AG20443 (cell line): ENCODE data around the gene HORMAD1.
A peak's percentile ranks its signal among the peaks of the same experiment; 100 is the strongest.
"Not testable (repeated sequence)": the region's sequence is repeated elsewhere in the genome, so short reads cannot be mapped to it uniquely, and the experiment has no call there.

ENCODE experiments used
- DNase-seq: peaks from one replicate; pipeline ENCODE4 v3.0.0; 2012; ENCODE audit warnings: low spot score, mixed read lengths

The HORMAD1 gene

GRCh38 chr1:150696995-150697927, 23.4 kb downstream of the HORMAD1 start, which contains the start of gene GOLPH3L:
GOLPH3L (minus strand) TSS chr1:150697154; CDS start chr1:150694838, 2,316 bp downstream.
- DNase-seq, result peak; percentile 95

DNA sequence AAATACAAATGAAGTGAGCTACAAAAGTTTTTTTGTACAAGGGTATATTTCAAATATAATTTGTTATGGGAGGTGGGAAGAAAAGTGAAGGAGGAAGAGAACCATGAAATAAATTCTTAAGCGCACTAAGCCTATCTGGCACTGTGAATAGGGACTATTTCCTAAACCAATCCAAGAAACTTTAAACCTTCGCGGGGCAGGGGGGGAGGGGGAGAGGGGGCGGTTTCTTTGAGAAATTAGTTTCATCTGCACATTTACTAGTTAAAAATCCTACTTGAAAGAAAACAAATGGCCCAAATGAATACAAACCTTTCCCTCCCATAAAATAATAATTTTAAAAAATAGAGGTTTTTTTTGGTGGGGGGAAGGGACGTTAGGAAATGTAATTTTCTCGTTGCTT, 24.1 kb downstream of the HORMAD1 start:
- DNase-seq, result peak; percentile 22

DNA sequence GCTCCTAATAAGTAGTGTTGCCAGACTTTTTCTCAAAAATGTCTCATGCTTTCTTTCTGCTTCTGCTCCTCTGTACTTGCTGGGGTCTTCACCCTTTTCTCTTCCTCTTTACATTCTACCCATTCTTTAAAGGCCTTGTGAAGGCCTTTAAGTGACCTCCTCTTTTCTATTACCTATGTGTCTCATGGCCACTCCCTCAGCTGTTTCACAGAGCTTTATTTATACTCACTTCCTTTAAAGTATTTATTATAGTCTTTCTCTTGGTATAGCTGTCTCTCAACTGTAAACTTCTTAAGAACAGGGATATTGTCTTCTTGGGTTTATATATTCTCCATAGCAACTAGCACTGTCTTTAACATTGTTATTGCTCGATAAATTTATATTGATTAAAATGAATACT, 24.5 kb downstream of the HORMAD1 start:
- DNase-seq, result no peak

GRCh38 chr1:150695561-150695960, 25.1 kb downstream of the HORMAD1 start:
- no peak for DNase-seq

DNA sequence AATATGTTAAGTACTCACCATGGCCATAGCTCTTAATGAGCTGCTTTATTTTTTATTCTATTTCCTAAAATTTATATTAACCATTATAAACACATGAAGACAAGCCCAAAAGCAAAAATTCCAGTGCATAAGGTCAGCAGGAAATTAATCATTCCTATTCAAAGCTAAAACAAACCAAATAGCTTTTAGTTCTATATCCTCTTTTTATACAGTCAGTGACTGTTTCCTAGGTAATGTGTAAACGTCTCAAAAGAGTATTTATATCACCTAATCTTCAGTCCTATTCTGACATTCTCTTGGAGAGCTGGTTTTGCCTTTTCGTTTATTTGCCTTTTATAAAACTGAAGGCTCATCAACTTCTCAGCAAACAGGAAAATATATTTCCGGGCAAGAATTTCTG, 28.0 kb downstream of the HORMAD1 start:
- DNase-seq, result no peak

GRCh38 chr1:150688763-150689162, 31.9 kb downstream of the HORMAD1 start:
- DNase-seq, result no peak

DNA sequence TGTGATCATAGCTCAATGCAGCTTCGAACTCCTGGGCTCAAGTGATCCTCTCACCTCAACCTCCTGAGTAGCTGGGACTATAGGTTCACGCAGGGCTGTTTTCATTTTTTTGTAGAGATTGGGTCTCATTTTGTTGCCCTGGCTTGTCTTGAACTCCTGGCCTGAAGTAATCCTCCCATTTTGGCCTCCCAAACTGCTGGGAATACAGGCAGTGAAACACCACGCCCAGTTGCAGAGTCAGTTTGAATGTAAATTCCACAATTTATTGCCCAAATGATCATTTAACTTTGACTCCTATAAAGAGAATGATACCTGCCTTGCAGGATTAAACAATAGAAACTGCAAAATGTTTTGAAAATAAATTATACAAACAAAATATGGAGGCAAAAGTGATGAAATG, 34.4 kb downstream of the HORMAD1 start:
- no peak for DNase-seq

DNA sequence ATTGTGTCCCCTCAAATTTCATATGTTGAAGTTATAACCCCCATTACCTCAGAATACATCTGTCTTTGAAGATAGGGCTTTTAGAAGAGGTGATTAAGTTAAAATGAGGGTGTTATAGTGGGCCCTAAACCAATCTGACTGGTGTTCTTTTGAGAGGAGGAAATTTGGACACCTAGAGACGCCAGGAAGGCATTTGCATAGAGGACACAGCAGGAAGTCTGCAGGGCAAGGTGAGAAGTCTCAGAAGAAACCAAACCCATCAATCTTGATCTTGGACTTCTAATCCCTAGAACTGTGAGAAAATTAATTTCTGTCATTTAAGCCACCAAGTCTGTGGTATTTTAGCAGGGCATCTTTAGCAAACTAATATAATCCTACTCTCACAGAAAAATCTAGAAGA, 36.8 kb downstream of the HORMAD1 start:
- no peak for DNase-seq

GRCh38 chr1:150678988-150679387, 41.7 kb downstream of the HORMAD1 start:
- DNase-seq, result no peak

GRCh38 chr1:150674881-150675280, 45.8 kb downstream of the HORMAD1 start:
- DNase-seq, result no peak

DNA sequence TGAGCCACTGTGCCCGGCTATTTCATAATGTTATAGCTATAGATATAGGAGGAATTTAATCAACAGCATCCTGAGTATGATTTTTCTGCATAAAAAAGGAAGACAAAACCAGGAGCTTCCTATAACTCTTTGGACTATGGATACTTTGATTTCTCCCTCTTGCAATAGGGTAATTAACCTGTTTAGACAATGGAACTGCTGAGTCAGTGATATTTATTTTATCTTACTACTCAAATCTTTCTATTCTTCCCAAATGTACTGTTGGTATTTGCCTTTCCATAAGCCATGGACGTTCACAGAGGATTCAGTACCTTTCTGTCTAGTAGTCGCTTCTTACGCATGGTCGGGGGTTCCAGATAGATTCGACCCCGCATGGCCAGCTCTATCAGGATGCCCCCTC, 57.4 kb downstream of the HORMAD1 start:
- no peak for DNase-seq

DNA sequence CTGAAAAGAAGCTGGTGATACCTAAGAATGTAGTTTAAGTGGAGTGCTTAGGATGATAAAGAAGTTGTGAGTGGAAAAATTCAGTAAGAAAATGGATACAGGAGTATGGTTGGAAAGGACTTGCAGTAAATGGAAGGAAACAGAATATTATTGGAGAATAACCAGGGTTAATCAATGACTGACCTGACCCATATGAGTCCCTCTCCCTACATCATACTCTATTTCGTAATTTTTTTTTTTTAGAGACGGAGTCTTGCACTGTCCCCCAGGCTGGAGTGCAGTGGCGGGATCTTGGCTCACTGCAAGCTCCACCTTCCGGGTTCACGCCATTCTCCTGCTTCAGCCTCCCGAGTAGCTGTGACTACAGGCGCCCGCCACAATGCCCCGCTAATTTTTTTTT, 57.9 kb downstream of the HORMAD1 start:
- DNase-seq, result no peak

DNA sequence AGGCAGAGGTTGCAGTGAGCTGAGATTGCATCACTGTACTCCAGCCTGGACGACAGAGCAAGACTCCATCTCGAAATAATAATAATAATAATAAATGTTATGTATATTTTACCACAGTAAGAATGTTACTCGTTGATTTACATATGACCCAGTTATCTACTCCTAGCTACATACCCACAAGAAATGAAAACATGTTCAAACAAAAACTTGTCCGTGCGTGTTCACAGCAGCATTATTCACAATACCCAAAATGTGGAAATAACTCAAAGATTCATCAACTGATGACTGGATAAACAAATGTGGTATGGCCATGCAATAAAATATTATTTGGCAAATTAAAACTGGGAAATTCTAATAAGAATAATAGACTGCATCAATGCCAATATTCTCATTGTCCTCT, 59.5 kb downstream of the HORMAD1 start:
- no peak for DNase-seq

GRCh38 chr1:150660584-150660983, 60.1 kb downstream of the HORMAD1 start:
- no peak for DNase-seq

DNA sequence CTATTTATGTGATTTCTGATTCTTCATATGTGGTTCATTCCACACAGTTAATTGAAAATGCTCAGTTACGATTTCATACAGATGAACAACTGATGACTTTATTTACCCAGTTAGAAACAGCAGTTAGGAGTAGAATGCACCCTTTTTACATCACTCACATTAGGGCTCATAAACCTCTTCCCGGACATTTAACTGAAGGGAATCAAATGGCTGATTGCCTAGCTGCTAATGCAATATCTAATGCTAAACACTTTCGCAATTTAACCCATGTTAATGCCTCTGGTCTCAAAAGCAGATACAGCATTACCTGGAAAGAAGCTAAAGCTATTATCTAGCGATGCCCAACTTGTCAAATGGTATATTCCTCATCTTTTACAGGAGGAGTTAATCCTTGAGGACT, 63.6 kb downstream of the HORMAD1 start:
- DNase-seq, result not testable (repeated sequence)

DNA sequence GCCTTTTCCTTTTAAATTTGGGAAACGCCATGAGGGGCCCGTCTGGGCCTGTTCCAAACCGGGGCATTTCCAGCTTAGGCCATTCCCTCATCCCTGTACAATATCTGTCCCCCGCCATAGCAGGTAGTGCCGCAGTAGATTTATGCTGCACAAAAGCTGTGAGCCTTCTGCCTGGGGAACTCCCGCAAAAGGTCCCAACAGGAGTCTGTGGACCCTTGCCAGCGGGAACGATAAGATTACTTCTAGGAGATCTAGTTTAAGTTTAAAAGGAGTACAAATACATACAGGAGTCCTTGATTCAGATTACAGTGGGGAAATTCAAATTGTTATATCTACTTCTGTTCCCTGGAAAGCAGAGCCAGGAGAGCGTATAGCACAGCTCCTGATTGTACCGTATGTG, 66.1 kb downstream of the HORMAD1 start:
- DNase-seq, result not testable (repeated sequence)

DNA sequence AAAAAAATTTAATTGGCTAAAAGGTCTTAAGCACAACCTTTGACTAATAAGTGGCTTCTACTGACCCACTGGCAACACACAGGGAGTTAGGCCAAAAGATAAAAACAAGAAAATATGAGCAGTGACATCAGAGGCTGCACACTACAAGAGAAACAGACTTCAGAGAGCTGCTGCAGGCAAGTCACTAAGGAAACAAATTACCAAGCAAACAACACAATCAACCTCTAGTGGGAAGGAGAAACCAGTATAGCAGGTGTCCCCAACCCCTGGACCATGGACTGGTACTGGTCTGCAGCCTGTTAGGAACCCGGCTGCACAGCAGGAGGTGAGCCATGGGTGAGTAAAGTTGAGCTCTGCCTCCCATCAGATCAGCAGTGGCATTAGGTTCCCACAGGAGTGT, 70.5 kb downstream of the HORMAD1 start:
- no peak for DNase-seq

DNA sequence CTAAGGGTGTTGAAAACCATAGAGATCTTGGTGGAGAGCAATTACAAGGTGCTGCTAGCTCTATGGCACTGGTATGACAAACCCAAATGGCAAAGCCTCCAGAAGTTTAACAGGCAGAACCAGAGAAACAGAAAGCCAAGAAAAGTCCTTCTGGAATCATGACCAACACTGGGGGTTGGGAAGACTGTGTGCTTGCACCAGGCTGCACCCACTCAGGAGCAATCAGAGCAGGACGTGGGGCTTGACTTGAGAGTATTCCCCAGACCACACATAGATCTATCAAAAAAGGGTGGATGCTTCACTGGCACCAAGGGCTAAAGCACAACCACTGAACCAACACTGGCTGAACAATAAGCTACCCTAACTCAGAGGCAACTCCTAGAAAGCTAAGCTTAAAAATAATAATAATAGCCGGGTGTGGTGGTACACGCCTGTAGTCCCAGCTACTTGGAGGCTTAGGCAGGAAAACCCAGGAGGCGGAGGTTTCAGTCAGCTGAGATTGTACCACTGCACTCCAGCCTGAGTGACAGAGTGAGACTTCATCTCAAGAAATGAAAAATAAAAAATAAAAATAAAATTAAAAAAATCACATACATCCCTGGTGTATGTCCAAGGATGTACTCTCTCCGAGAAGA, 71.1 kb downstream of the HORMAD1 start:
- no peak for DNase-seq
